Measurements from ENCODE around the gene CHRNB2.

Gene CHRNB2

GRCh38 chr1:154628121-154628405, 60.5 kb downstream of the CHRNB2 start:
- H3K36me3 ChIP-seq = peaks cover 18% of the 10 kb centered on the region; the same call in 1 of the 2 replicates
- H3K9me3 ChIP-seq = 0 out of 2 replicates have a peak, but pooled peaks cover 2% of the 10 kb centered on the region
- peak overlapping the region; percentile 81 for H3K4me3 ChIP-seq (ENCODE audit: low read depth, low read length)
- no peak for DNase-seq
- peaks cover 4% of the 10 kb centered on the region; the same call in 1 of the 2 replicates for H3K4me1 ChIP-seq
- no peaks in the 10 kb centered on the region; the same call in 1 of the 2 replicates for H3K27me3 ChIP-seq
- no peak for TF ChIP-seq CTCF (IDR thresholded peaks at IDR 0.05; ENCODE audit: low read depth, low read length)

DNA sequence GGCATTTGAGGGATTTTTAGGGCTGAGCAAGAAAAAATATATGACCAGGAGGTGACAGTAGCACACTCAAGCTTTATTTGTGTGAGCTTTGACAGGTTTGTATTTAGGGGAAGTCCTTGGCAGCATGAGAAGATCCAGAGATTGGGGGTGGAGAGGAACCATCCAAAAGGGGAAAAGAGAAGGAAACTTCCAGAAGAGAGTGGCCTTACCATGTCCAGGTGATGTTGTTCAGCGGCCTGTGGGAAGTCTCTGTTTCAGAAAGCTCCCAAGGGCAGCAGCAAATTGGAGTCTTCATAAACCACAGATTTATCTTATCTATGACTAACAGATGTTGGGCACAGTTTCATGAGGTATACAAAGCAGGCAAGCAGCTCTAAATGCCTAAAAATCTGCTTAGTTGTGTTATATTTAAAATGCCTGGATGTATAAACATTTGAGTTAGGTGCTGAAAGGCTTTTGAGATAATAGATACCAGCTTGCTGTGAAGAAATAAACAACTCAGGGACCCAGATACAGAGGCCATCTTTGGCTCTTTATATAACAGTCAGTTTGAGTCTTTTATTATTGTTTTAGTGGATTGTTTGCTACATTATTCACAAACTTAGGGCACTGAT, 61.6 kb downstream of the CHRNB2 start:
- TF ChIP-seq CTCF (IDR thresholded peaks at IDR 0.05; ENCODE audit: low read depth, low read length) = no peak
- Histone ChIP-seq H3K4me3 (ENCODE audit: low read depth, low read length) (no peak overlapping the region), H3K36me3 (peaks cover 12% of the 10 kb centered on the region; the same call in 1 of the 2 replicates), H3K4me1 (peaks cover 4% of the 10 kb centered on the region; the same call in 1 of the 2 replicates), H3K27me3 (peaks cover 2% of the 10 kb centered on the region; the same call in 1 of the 2 replicates), H3K9me3 (0 out of 2 replicates have a peak, but pooled peaks cover 2% of the 10 kb centered on the region)
- no peak for DNase-seq

Data from BE2C (cell line).